Activated naive CD4-positive, alpha-beta T cell treated with anti-CD3 and anti-CD28 coated beads, Interleukin-2, amount 50 U/mL, for 72 hours (primary cell): ENCODE data around the gene MAST4. TPM values are rescaled to one million over a fixed set of nuclear protein-coding genes. Genes with fewer than 3 reads are reported as not detected.
"Not testable (repeated sequence)": the region's sequence is repeated elsewhere in the genome, so short reads cannot be mapped to it uniquely, and the experiment has no call there.

Source experiments
- ATAC-seq, 2 donors: fragments of 150-1000 bp; cut with Tn5 transposase; 2 replicates each; pipeline ENCODE4 v1.10.0; 2021; ENCODE audit warnings: mild to moderate bottlenecking in 2 of 2, moderate library complexity in 2 of 2
- DNase-seq, 2 donors: peaks; one replicate each; pipeline ENCODE4 v3.0.0; 2021 to 2022; ENCODE audit warnings: low spot score in 2 of 2
- H3K27ac Mint-ChIP-seq, 2 donors: one replicate each; pipeline ENCODE4 v1.8.0; 2022; ENCODE audit warnings: mild to moderate bottlenecking in 2 of 2, mixed read lengths in 2 of 2
- H3K36me3 Mint-ChIP-seq, 2 donors: one replicate each; pipeline ENCODE4 v1.8.0; 2022; ENCODE audit warnings: mixed read lengths in 2 of 2
- H3K9me3 Mint-ChIP-seq, 2 donors: one replicate each; pipeline ENCODE4 v1.8.0; 2022; ENCODE audit warnings: mixed read lengths in 2 of 2
- total RNA-seq, 2 donors: library from RNA; stranded (reverse); gene quantifications; one replicate each; pipeline ENCODE4 v1.2.3, GENCODE V29; 2022

MAST4 gene
- total RNA-seq, 2 donors from 2014 or later: 29.5 to 41.7 TPM

DNA sequence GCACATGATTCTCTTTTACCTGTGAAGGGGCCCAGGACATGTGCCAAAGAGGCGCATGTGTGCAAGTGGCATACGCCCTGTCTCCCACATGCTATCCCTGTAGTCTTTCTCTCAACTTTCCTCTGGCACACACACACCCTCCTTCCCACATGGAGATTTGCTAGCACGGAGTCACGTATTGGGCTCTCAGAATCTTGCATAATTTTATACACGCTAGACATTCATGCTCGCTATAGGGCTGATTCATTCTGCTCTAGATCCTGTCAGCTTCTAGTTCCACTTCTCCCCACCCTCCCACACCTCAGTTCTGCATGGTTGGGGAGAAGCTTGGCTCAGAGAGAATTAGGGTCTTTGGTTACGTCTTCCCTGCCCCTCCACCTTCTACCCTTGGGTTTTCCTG is 527.6 kb downstream of the MAST4 start:
- Mint-ChIP-seq H3K36me3 (peaks cover 21 to 27% of the 10 kb centered on the region in 2 donors), H3K9me3 (no peaks in the 10 kb centered on the region)

DNA sequence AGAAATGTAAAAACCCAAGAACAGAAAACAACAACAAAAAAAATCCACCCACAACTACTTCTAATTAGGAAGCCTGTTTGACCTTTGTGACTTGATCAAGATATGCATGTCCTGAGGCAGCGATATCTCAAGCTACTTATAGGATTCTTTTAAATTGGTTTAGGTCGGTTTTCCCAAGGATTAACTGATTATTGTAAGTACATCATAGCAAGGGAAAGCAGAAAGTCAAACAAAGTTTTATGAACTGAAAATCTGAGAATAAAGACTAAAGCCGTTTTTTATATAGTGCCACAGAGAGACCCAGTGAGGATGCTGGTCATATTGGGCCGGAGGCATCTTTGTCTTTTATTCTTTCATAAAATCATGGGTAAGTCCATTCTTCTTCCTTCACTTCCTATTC is 528.4 kb downstream of the MAST4 start:
- H3K9me3 Mint-ChIP-seq: no peaks in the 10 kb centered on the region
- no peak for DNase-seq
- peaks cover 14 to 27% of the 10 kb centered on the region in 2 donors for H3K36me3 Mint-ChIP-seq
- ATAC-seq: no peak
- no peak overlapping the region for H3K27ac Mint-ChIP-seq

More for the DNA sequence above, 527.6 kb downstream of the MAST4 start:
- peak overlapping the region in 1 of 2 donors; percentile 75 for H3K27ac Mint-ChIP-seq
- DNase-seq (no peak), ATAC-seq (no peak)

DNA sequence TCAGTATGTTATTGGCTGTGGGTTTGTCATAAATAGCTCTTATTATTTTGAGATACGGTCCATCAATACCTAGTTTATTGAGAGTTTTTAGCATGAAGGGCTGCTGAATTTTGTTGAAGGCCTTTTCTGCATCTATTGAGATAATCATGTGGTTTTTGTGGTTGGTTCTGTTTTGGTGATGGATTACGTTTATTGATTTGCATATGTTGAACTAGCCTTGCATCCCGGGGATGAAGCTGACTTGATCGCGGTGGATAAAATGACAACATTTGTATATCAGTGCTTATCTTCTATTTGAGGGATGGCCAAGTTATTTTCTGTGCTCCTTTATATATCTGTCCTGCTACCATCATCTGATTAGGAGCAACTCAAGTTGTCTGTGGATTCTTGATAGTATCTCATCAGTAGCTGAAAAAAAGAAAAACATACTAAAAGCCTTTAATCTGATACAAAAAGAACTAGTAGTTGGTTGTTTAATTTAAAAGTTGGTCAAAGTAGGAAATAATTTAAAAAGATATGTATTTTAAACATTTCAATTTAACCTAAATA is 531.2 kb downstream of the MAST4 start:
- H3K27ac Mint-ChIP-seq, H3K9me3 Mint-ChIP-seq, DNase-seq, ATAC-seq: not testable (repeated sequence)
- peaks cover 11 to 31% of the 10 kb centered on the region in 2 donors for H3K36me3 Mint-ChIP-seq

DNA sequence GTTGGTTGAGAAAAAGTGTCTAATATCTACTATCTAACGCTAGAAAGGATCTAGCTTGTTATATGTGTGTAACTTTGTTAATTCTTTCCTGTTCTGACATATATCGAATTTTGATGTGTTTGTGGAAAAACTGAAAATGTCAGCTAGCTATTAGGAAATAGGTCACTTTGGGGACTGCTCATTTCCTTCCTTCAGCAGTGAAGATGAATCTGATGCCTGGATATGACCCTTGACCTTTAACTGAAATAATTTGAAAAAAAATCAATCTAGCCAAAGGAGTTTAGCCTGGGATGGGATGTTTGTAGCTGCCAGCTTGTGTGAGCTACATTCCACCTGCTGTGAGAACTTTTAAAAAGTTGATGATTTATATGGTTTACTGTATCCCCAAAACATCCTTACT is 533.6 kb downstream of the MAST4 start:
- DNase-seq (no peak), ATAC-seq (no peak)
- H3K36me3 Mint-ChIP-seq: peaks cover 11 to 36% of the 10 kb centered on the region in 2 donors
- H3K9me3 Mint-ChIP-seq: no peaks in the 10 kb centered on the region
- no peak overlapping the region for H3K27ac Mint-ChIP-seq

DNA sequence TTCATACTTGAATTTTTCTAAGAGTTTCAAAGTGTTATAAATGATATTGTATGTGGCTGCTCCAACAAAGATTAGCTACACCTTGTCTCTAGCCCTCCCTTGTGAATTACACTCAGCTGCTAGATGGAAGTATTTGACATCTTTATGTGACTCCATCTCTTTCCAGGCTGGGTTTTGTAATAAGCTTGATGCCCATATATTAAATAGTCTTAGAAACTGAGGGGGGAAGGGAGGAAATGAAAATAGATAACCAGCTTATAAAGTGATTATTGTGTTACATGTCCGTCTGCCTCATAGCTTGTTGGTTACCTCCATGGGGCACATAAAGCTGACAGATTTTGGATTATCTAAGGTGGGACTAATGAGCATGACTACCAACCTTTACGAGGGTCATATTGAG is 537.0 kb downstream of the MAST4 start:
- no peaks in the 10 kb centered on the region for H3K9me3 Mint-ChIP-seq
- H3K27ac Mint-ChIP-seq: no peak overlapping the region
- no peak for DNase-seq
- ATAC-seq: no peak
- peaks cover 0 to 15% of the 10 kb centered on the region in 2 donors for H3K36me3 Mint-ChIP-seq

DNA sequence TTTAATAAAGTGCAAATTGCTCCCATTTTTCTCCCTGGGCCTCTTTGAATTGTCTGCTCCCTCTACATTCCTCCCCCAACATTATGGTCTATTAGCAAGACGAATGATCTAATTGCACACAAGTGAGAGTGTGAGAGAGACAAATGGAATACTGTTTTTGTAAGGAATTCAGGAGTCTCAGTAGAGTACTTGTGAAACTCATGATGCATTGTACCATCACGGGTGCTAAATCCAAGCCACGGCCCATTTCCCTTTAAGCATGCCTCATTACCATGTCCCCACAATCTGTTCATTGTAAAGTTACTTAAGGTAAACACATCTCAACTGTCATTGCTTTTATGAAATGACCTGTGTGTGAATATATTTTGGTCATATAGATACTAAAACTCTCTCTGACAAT is 537.6 kb downstream of the MAST4 start:
- H3K36me3 Mint-ChIP-seq: peaks cover 0 to 10% of the 10 kb centered on the region in 2 donors
- DNase-seq (no peak), ATAC-seq (no peak)
- H3K9me3 Mint-ChIP-seq: no peaks in the 10 kb centered on the region
- H3K27ac Mint-ChIP-seq: no peak overlapping the region

DNA sequence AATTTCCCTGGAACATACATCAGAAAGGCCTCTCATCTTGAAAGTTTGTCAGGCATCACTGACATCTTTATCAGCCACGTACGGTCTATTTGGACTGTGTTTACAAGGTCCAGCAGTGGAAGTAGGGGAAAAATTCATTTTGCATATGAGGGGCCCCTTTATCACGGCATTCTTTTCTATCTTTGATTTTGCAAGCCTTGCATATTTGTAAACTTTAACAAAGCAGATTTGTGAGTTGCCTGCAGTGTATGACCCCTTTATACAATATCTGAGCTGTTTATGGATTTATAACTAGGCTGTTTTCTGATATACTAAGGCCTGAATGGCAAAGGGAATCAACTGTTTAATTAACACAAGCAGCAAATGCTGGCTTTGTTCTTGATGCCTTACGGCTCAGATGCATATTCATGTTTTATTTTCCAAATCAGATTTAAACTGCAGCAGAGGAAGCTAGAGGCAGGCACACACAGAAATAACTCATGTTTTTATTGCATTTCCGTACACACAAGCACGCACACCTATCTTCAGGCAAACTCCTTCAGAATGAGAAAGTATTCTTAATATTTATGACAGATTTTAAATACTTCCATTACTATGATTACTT is 539.3 kb downstream of the MAST4 start:
- ATAC-seq (no peak), DNase-seq (no peak)
- Mint-ChIP-seq H3K9me3 (no peaks in the 10 kb centered on the region), H3K27ac (no peak overlapping the region), H3K36me3 (peaks cover 0 to 6% of the 10 kb centered on the region in 2 donors)

DNA sequence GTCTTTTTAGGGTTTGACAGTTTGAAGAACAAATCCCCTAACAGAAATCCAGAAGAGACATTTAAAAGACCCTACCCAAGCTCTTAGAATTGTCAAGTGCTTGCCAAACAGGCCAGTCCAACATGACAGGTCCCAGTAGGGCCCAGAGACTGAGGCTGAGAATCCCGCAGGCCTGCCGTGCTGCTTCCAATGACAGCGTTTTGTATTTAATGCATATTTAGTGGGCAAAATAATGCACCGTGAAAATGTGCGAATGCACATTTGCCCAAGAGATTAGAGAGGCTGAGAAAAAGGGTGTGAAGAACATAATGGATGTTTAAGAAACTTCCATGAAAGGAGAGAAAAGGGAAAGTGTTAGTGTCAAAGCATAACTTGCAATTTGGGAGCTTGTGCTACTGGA is 542.8 kb downstream of the MAST4 start:
- Mint-ChIP-seq H3K36me3 (peaks cover 0 to 17% of the 10 kb centered on the region in 2 donors), H3K9me3 (no peaks in the 10 kb centered on the region), H3K27ac (peak overlapping the region in 1 of 2 donors; percentile 55)
- ATAC-seq (no peak), DNase-seq (no peak)

DNA sequence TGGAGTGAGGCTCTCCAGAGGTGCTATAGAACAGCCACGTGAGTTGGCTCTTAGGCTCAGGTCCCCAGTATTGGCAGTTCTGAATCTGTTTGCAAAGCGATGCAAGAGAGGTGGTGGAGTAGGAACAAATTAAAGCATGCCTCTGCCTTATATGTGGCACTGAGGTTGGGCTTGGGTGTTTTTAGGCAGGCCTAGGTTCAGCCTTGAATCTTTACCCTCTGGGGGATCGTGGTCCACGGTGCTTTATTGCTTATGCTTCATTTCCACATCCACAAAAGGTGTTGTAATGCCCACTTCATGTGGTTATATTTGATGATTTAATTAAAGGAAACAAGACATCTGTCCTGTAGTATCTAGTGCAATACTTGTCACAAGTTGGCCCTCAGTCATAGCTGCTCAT is 544.2 kb downstream of the MAST4 start:
- DNase-seq (no peak), ATAC-seq (no peak)
- H3K27ac Mint-ChIP-seq: no peak overlapping the region
- H3K36me3 Mint-ChIP-seq: peaks cover 3 to 12% of the 10 kb centered on the region in 2 donors
- H3K9me3 Mint-ChIP-seq: no peaks in the 10 kb centered on the region

DNA sequence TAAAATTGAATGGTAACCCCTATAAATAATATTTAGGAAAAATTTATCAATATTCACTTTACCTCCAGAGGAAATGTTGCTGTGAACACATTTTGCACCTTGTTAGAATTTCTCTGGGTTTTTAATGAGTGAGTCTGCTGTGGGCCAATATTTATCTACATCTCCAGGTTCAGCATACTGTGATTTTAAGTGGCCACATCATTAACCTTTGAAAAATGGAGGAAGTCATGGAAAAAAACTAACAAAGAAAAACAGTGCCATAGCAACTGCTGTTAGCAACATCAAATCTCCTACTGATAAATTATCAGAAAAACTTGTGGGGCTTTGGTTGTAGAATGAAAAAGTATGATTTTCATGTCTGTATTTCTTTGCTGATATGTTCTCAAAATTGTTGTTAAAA is 545.5 kb downstream of the MAST4 start:
- Mint-ChIP-seq H3K36me3 (peaks cover 5 to 12% of the 10 kb centered on the region in 2 donors), H3K9me3 (no peaks in the 10 kb centered on the region), H3K27ac (no peak overlapping the region)
- ATAC-seq (no peak), DNase-seq (no peak)

DNA sequence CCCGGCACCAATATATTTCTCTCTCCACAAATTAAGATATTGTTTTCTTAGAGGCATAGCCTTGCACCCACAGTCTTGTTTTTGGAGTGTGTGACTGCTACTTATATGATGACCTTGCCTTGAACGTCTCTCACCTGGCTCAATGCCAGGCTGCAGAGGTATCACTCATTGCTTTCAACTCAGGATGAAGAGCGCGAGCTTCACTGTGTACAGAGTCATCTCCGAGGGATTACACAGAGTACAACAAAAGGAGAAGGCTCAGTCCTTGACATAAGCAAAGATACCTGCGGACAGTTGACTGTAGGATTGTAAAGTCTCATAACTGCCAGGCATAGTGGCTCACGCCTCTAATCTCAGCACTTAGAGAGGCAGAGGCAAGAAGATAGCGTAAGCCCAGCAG is 546.6 kb downstream of the MAST4 start:
- ATAC-seq: no peak
- no peak overlapping the region for H3K27ac Mint-ChIP-seq
- no peaks in the 10 kb centered on the region for H3K9me3 Mint-ChIP-seq
- no peak for DNase-seq
- peaks cover 5 to 12% of the 10 kb centered on the region in 2 donors for H3K36me3 Mint-ChIP-seq

DNA sequence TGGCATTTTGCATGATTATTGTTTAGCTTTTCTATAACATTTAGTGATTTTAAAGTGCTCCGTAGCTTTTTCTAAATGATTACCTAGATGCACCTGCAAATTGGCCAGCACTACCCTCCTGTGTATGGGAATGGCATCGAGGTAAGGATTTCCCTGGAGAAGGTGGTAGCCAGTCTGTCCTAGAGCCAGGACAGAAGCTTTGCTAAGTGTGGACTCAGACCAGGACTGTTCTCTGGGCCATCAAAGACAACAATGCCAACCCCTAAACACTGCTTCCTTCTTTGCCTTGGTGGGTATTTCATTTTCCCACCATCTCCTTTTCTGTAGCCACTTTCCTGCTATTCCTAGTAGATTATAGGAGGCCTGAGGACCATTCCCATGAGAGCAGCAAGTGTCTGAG is 547.4 kb downstream of the MAST4 start:
- ATAC-seq: no peak
- no peak for DNase-seq
- Mint-ChIP-seq H3K27ac (peak overlapping the region in 1 of 2 donors; percentile 82), H3K36me3 (peaks cover 6 to 12% of the 10 kb centered on the region in 2 donors), H3K9me3 (no peaks in the 10 kb centered on the region)

DNA sequence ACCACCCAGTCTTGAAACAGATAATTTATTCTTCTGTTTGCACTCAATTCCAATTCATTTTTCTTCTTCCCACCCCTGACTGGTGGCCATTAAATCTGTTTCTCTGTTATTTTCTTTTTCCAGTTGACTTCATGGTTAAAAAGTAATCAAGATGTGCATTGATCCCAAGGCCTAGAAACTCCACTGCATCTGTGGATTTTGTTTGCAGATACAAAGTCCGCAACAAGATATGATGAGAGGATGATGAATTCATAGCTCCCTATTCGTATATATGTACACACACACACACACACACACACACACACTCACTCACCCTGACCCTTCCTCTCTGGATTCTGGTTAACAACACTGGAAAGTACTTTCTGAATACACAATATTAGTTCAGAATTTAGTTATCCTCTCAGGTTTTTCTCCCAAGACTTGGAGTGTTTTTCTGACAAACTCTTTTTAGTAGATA is 548.0 kb downstream of the MAST4 start:
- DNase-seq: no peak
- Mint-ChIP-seq H3K27ac (no peak overlapping the region), H3K9me3 (no peaks in the 10 kb centered on the region), H3K36me3 (peaks cover 12% of the 10 kb centered on the region in 2 donors)
- no peak for ATAC-seq

DNA sequence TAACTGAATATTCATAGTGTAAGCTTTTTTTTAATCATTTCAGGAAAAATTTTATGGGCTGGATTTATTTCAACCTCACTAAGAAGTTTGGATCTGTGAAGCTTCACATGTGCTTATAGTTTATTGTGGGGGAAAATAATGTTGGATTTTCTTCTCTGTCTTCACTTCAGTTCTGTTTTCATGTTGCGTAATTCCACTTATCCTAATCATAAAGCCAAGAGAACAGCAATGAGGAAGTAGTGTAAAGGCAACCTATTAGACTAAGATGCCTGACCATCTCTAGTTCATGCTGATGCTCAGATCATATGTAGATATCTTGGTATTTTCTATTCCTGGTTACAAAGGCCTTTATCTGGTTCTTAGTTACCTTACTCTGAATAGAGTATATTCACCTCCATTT is 550.4 kb downstream of the MAST4 start:
- DNase-seq (no peak), ATAC-seq (no peak)
- Mint-ChIP-seq H3K27ac (no peak overlapping the region), H3K9me3 (no peaks in the 10 kb centered on the region), H3K36me3 (peaks cover 18 to 30% of the 10 kb centered on the region in 2 donors)

DNA sequence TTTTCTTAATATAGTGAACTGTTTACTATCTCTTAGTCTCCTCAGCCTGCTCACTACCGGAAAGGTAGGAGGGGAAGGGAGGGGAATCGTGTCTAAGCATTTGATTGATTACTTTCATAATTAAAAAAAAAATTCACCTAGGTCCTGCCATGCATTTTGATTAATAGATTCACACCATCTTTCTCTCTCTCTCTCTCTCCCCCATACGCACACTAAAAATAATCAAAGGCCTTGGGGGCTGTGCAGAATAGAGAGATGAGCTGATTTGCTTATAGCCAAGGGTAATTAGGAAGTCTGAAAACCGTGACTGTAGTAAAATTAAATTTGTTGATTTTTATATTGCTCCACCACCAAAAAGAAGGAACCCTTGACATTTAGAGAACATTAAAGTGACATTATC is 550.8 kb downstream of the MAST4 start:
- Mint-ChIP-seq H3K9me3 (no peaks in the 10 kb centered on the region), H3K36me3 (peaks cover 16 to 30% of the 10 kb centered on the region in 2 donors), H3K27ac (peak overlapping the region in 1 of 2 donors; percentile 12)
- ATAC-seq (no peak), DNase-seq (no peak)

DNA sequence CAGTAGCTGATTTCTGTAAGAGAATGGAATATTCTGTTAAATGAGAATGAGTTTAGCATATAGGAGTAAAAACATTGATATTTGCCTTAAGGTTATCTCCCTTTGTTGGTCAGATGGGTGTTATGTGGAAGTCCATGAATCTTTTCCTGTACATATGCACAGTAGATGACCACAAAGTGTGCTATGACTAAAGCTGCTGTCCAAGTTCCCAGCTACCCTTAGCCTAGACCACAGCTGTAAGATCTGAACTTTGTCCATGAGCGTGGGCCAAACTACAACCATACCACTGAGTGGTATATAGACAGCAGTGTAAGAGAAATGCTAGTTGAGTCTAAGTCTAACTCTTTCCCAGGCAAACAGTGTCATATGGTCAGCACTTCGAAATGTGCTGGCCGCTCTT is 551.6 kb downstream of the MAST4 start:
- ATAC-seq: peak in 1 of 2 donors; percentile 95
- Mint-ChIP-seq H3K27ac (peak overlapping the region in 1 of 2 donors; percentile 12), H3K9me3 (no peaks in the 10 kb centered on the region), H3K36me3 (peaks cover 8 to 30% of the 10 kb centered on the region in 2 donors)
- no peak for DNase-seq

DNA sequence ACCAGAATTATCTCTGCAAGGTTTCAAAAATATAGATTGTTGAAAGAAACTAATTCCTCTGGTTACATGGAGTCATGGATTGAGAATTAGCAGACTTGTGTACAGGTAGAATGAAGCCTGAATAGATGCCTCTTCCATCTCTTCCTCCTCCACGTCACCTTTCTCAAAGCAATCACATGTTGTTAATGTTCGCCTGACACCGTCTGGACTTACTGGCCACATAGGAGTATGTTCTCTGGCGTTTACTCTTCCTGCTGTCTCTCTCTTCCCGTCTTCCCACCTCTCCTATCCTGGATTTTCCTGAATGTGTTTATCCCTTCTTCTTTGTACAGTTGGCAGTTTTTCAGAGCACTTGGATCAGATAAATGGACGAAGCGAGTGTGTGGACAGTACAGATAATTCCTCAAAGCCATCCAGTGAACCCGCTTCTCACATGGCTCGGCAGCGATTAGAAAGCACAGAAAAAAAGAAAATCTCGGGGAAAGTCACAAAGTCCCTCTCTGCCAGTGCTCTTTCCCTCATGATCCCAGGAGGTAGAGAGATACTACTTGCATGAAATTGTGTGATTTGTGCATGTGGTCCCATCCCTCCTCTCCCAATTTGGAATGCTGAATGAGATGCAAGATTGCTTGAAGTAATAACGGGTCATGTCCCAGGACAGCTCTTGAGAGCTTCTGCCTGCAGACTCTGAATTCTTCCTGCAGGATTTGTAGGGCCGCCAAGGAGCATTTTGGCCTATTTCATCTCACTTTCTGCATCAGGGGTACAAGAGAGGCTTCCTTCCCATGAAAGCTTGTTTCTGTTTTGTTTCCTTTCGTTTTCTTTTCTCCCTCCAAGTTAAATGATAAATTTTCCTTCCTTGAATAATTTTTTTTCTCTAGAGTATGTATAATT is 553.1 kb downstream of the MAST4 start:
- DNase-seq (no peak), ATAC-seq (no peak)
- H3K9me3 Mint-ChIP-seq: no peaks in the 10 kb centered on the region
- H3K27ac Mint-ChIP-seq: no peak overlapping the region
- H3K36me3 Mint-ChIP-seq: peaks cover 7 to 30% of the 10 kb centered on the region in 2 donors
